ENCODE measurements around the gene ZNF317. TPM values are rescaled to one million over a fixed set of nuclear protein-coding genes. Genes with fewer than 3 reads are reported as not detected.
"Not testable (repeated sequence)": the region's sequence is repeated elsewhere in the genome, so short reads cannot be mapped to it uniquely, and the experiment has no call there.

The ZNF317 gene
- total RNA-seq, 1 donor from 2014 or later = 46.8 TPM

GRCh38 chr19:9183000-9183399 is 42.8 kb downstream of the ZNF317 start:
- Mint-ChIP-seq H3K27me3 (no peaks in the 10 kb centered on the region), H3K4me3 (ENCODE audit: low read depth) (no peak overlapping the region), H3K4me1 (ENCODE audit: low read depth) (no peaks in the 10 kb centered on the region), H3K36me3 (ENCODE audit: insufficient read depth) (peaks cover 13% of the 10 kb centered on the region), H3K9me3 (ENCODE audit: low read depth) (peaks cover 23% of the 10 kb centered on the region), H3K27ac (no peak overlapping the region)
- DNase-seq (ENCODE audit: low spot score, unreplicated experiment) = no peak
- TF ChIP-seq CTCF (IDR thresholded peaks at IDR 0.05; ENCODE audit: unreplicated experiment) = no peak

- H3K4me1 Mint-ChIP-seq (ENCODE audit: low read depth) = no peaks in the 10 kb centered on the region
- no peak for TF ChIP-seq CTCF (IDR thresholded peaks at IDR 0.05; ENCODE audit: unreplicated experiment)
- H3K27me3 Mint-ChIP-seq = no peaks in the 10 kb centered on the region
- no peak overlapping the region for H3K27ac Mint-ChIP-seq
- no peak overlapping the region for H3K4me3 Mint-ChIP-seq (ENCODE audit: low read depth)
- peaks cover 30% of the 10 kb centered on the region for H3K9me3 Mint-ChIP-seq (ENCODE audit: low read depth)
- H3K36me3 Mint-ChIP-seq (ENCODE audit: insufficient read depth) = peaks cover 13% of the 10 kb centered on the region
- no peak for DNase-seq (ENCODE audit: low spot score, unreplicated experiment)
These were observed 47.0 kb downstream of the ZNF317 start for GRCh38 chr19:9187191-9187590.

- peaks cover 41% of the 10 kb centered on the region for H3K9me3 Mint-ChIP-seq (ENCODE audit: low read depth)
- H3K4me3 Mint-ChIP-seq (ENCODE audit: low read depth) = no peak overlapping the region
- TF ChIP-seq CTCF (IDR thresholded peaks at IDR 0.05; ENCODE audit: unreplicated experiment) = no peak
- no peak overlapping the region for H3K27ac Mint-ChIP-seq
- no peak for DNase-seq (ENCODE audit: low spot score, unreplicated experiment)
- H3K4me1 Mint-ChIP-seq (ENCODE audit: low read depth) = no peaks in the 10 kb centered on the region
- peaks cover 13% of the 10 kb centered on the region for H3K36me3 Mint-ChIP-seq (ENCODE audit: insufficient read depth)
- H3K27me3 Mint-ChIP-seq = no peaks in the 10 kb centered on the region
These were observed 49.3 kb downstream of the ZNF317 start for GRCh38 chr19:9189535-9189934.

- not testable (repeated sequence) for H3K4me1 Mint-ChIP-seq (ENCODE audit: low read depth); DNase-seq (ENCODE audit: low spot score, unreplicated experiment); H3K36me3 Mint-ChIP-seq (ENCODE audit: insufficient read depth); H3K27me3 Mint-ChIP-seq; H3K27ac Mint-ChIP-seq; H3K4me3 Mint-ChIP-seq (ENCODE audit: low read depth)
- peaks cover 22% of the 10 kb centered on the region for H3K9me3 Mint-ChIP-seq (ENCODE audit: low read depth)
These were observed 57.8 kb downstream of the ZNF317 start for GRCh38 chr19:9198044-9198443.

GRCh38 chr19:9205501-9206113 is 65.4 kb downstream of the ZNF317 start:
- Mint-ChIP-seq H3K36me3 (ENCODE audit: insufficient read depth) (no peaks in the 10 kb centered on the region), H3K4me1 (ENCODE audit: low read depth) (no peaks in the 10 kb centered on the region), H3K9me3 (ENCODE audit: low read depth) (peaks cover 10% of the 10 kb centered on the region), H3K4me3 (ENCODE audit: low read depth) (no peak overlapping the region), H3K27ac (no peak overlapping the region), H3K27me3 (no peaks in the 10 kb centered on the region)
- peak; percentile 89 for TF ChIP-seq CTCF (IDR thresholded peaks at IDR 0.05; ENCODE audit: unreplicated experiment)
- peak; percentile 61 for DNase-seq (ENCODE audit: low spot score, unreplicated experiment)

Other genes starting within 250 kb of the ZNF317 start
- 0.31 and 0.43 TPM in 2 replicates for gene MUC16, start 130.0 kb upstream of the ZNF317 start, total RNA-seq
- not detected in 2 replicates for gene OR1M1, start 53.3 kb upstream of the ZNF317 start, total RNA-seq
- not detected in 2 replicates for gene OR7G2, start 32.9 kb upstream of the ZNF317 start, total RNA-seq
- gene OR7G1, start 24.6 kb upstream of the ZNF317 start, total RNA-seq = not detected in 2 replicates
- not detected in 2 replicates for gene OR7G3, start 13.4 kb upstream of the ZNF317 start, total RNA-seq
- 1.2 and 1.8 TPM in 2 replicates for gene OR7D2, start 38.6 kb downstream of the ZNF317 start, total RNA-seq
- gene OR7D4, start 79.2 kb downstream of the ZNF317 start, total RNA-seq = not detected in 2 replicates
- gene OR7E24, start 110.5 kb downstream of the ZNF317 start, total RNA-seq = not detected in 2 replicates
- 6.6 and 8.0 TPM in 2 replicates for gene ZNF699, start 169.4 kb downstream of the ZNF317 start, total RNA-seq
- gene ZNF559, start 183.8 kb downstream of the ZNF317 start, total RNA-seq = 42.4 and 42.5 TPM in 2 replicates
- 12.7 and 12.9 TPM in 2 replicates for gene ZNF177, start 222.6 kb downstream of the ZNF317 start, total RNA-seq

Data from progenitor cell of endocrine pancreas (in vitro differentiated cells).